Colonic mucosa (tissue), 4 donors: Measurements from ENCODE around the gene CEP192. TPM values are rescaled to one million over a fixed set of nuclear protein-coding genes. Genes with fewer than 3 reads are reported as not detected.
"Not testable (repeated sequence)": the region's sequence is repeated elsewhere in the genome, so short reads cannot be mapped to it uniquely, and the experiment has no call there.

Source experiments
- DNase-seq: peaks from one replicate; pipeline ENCODE4 v3.0.0-alpha.2; 2020
- H3K27ac ChIP-seq: fragments of 200-600 bp; one replicate; pipeline ENCODE4 v1.8.0; 2021
- H3K27me3 ChIP-seq: fragments of 200-600 bp; one replicate; pipeline ENCODE4 v1.8.0; 2021
- H3K36me3 ChIP-seq: fragments of 200-600 bp; one replicate; pipeline ENCODE4 v1.8.0; 2021
- H3K4me1 ChIP-seq: fragments of 200-600 bp; one replicate; pipeline ENCODE4 v1.8.0; 2021; ENCODE audit warnings: mild to moderate bottlenecking
- H3K4me3 ChIP-seq: fragments of 200-600 bp; one replicate; pipeline ENCODE4 v1.8.0; 2021
- H3K9ac ChIP-seq, 2 donors: one replicate each; pipeline ENCODE4 v1.7.0; 2013; ENCODE audit warnings: control low read depth in 2 of 2, low read depth in 2 of 2, low read length in 2 of 2
- H3K9me3 ChIP-seq: fragments of 200-600 bp; one replicate; pipeline ENCODE4 v1.8.0; 2021
- CTCF ChIP-seq: fragments of 200-600 bp; IDR thresholded peaks from one replicate; pipeline ENCODE4 v1.8.0; 2022; ENCODE audit warnings: antibody characterized with exemption, mild to moderate bottlenecking
- intact Hi-C: fragments of 100-400 bp; cut with DNase I; formaldehyde crosslinking; loops from one replicate; pipeline ENCODE4 v1.14.1; 2022
- total RNA-seq, 2 donors: library from RNA; stranded (reverse); fragmentation: NEBNext Ultra II Directional in 1 of 2; extraction: Animal tissue kit (Norgen Biotek cat#: 25700) in 1 of 2; gene quantifications; one replicate each; pipeline ENCODE4 v1.2.1, GENCODE V29; 2021
- donor health status: healthy.
- donor health status: DM: no; HTN: no; CAD: no.
- donor health status: DM: no; HTN: no; CAD: no.

Gene CEP192
- total RNA-seq, 2 donors from 2014 or later, result 23.7 to 26.9 TPM

- Histone ChIP-seq H3K9me3 (no peaks in the 10 kb centered on the region), H3K4me1 (no peaks in the 10 kb centered on the region), H3K27me3 (no peaks in the 10 kb centered on the region), H3K36me3 (peaks cover 6% of the 10 kb centered on the region), H3K27ac (no peak overlapping the region), H3K4me3 (no peak overlapping the region), H3K9ac (no peak overlapping the region)
- no peak for DNase-seq
- intact Hi-C loops, result no loop called here
- TF ChIP-seq CTCF, result no peak
Observed at GRCh38 chr18:12968115-12968514, 23.0 kb upstream of the CEP192 start.

GRCh38 chr18:12968619-12969018 is 22.5 kb upstream of the CEP192 start:
- H3K4me1 ChIP-seq, result no peaks in the 10 kb centered on the region
- H3K9ac ChIP-seq, result no peak overlapping the region
- no peak for DNase-seq
- no peak overlapping the region for H3K27ac ChIP-seq
- H3K4me3 ChIP-seq, result no peak overlapping the region
- peaks cover 5% of the 10 kb centered on the region for H3K36me3 ChIP-seq
- no peaks in the 10 kb centered on the region for H3K27me3 ChIP-seq
- intact Hi-C loops, result no loop called here
- TF ChIP-seq CTCF, result no peak
- H3K9me3 ChIP-seq, result no peaks in the 10 kb centered on the region

GRCh38 chr18:12973562-12974213 is 17.5 kb upstream of the CEP192 start:
- H3K36me3 ChIP-seq, result no peaks in the 10 kb centered on the region
- no peak for DNase-seq
- no peaks in the 10 kb centered on the region for H3K27me3 ChIP-seq
- no peak overlapping the region for H3K4me3 ChIP-seq
- H3K4me1 ChIP-seq, result no peaks in the 10 kb centered on the region
- no peak for TF ChIP-seq CTCF
- H3K27ac ChIP-seq, result no peak overlapping the region
- intact Hi-C loops, result no loop called here
- no peaks in the 10 kb centered on the region for H3K9me3 ChIP-seq
- H3K9ac ChIP-seq, result no peak overlapping the region

GRCh38 chr18:12975488-12975887 is 15.7 kb upstream of the CEP192 start:
- no peak for DNase-seq
- TF ChIP-seq CTCF, result no peak
- H3K9me3 ChIP-seq, result no peaks in the 10 kb centered on the region
- intact Hi-C loops, result no loop called here
- H3K27ac ChIP-seq, result no peak overlapping the region
- no peaks in the 10 kb centered on the region for H3K36me3 ChIP-seq
- no peak overlapping the region for H3K4me3 ChIP-seq
- no peak overlapping the region for H3K9ac ChIP-seq
- no peaks in the 10 kb centered on the region for H3K27me3 ChIP-seq
- H3K4me1 ChIP-seq, result no peaks in the 10 kb centered on the region

- DNase-seq, result no peak
- no peaks in the 10 kb centered on the region for H3K36me3 ChIP-seq
- no peak overlapping the region for H3K27ac ChIP-seq
- intact Hi-C loops, result no loop called here
- no peaks in the 10 kb centered on the region for H3K27me3 ChIP-seq
- no peak overlapping the region for H3K4me3 ChIP-seq
- H3K9me3 ChIP-seq, result no peaks in the 10 kb centered on the region
- no peak overlapping the region for H3K9ac ChIP-seq
- H3K4me1 ChIP-seq, result no peaks in the 10 kb centered on the region
- no peak for TF ChIP-seq CTCF
Observed at GRCh38 chr18:12976305-12976704, 14.9 kb upstream of the CEP192 start.

- H3K36me3 ChIP-seq, result not testable (repeated sequence)
Observed at GRCh38 chr18:12980065-12980464, 11.1 kb upstream of the CEP192 start.

More at GRCh38 chr18:12980065-12980464, 11.1 kb upstream of the CEP192 start:
- H3K9ac ChIP-seq, H3K27ac ChIP-seq, H3K4me3 ChIP-seq, H3K4me1 ChIP-seq, DNase-seq, H3K27me3 ChIP-seq, H3K9me3 ChIP-seq, intact Hi-C loops: not testable (repeated sequence)
